ENCODE measurements around the gene SELENOK.

Gene SELENOK

GRCh38 chr3:53841296-53841695, 50.4 kb downstream of the SELENOK start:
- no peak for DNase-seq

- no peak for DNase-seq
These were observed 54.3 kb downstream of the SELENOK start for GRCh38 chr3:53837331-53837730.

- no peak for DNase-seq
These were observed 55.4 kb downstream of the SELENOK start for GRCh38 chr3:53836084-53836872.

- no peak for DNase-seq
These were observed 56.4 kb downstream of the SELENOK start for GRCh38 chr3:53835257-53835656.

GRCh38 chr3:53834429-53835095, 57.1 kb downstream of the SELENOK start:
- DNase-seq = no peak

Measured in effector CD8-positive, alpha-beta T cell (primary cell).